Thyroid gland (tissue), 4 donors: ENCODE results near the gene TSSK6.

Experiments used
- POLR2A ChIP-seq, 2 donors: fragments of 450-650 bp; IDR thresholded peaks; one replicate each; pipeline ENCODE4 v1.6.1; 2017; ENCODE audit warnings: antibody characterized with exemption in 2 of 2, mild to moderate bottlenecking in 2 of 2, moderate library complexity in 1 of 2
- TF ChIP-seq, protein P1 (sequence below), 6 experiments: fragments of 200-600 bp in 3 of 6; fragments of 450-650 bp in 3 of 6; sonication (generic) in 3 of 6; IDR thresholded peaks; one replicate each; pipeline ENCODE4 v1.5.1; 2016 to 2019; ENCODE audit warnings: antibody characterized with exemption in 6 of 6, mild to moderate bottlenecking in 2 of 6, inconsistent platforms in 1 of 6, moderate library complexity in 1 of 6

- TF ChIP-seq, protein P1, sequence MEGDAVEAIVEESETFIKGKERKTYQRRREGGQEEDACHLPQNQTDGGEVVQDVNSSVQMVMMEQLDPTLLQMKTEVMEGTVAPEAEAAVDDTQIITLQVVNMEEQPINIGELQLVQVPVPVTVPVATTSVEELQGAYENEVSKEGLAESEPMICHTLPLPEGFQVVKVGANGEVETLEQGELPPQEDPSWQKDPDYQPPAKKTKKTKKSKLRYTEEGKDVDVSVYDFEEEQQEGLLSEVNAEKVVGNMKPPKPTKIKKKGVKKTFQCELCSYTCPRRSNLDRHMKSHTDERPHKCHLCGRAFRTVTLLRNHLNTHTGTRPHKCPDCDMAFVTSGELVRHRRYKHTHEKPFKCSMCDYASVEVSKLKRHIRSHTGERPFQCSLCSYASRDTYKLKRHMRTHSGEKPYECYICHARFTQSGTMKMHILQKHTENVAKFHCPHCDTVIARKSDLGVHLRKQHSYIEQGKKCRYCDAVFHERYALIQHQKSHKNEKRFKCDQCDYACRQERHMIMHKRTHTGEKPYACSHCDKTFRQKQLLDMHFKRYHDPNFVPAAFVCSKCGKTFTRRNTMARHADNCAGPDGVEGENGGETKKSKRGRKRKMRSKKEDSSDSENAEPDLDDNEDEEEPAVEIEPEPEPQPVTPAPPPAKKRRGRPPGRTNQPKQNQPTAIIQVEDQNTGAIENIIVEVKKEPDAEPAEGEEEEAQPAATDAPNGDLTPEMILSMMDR (IDR thresholded peaks at IDR 0.05): no peak
- no peak for TF ChIP-seq POLR2A (IDR thresholded peaks at IDR 0.05)
These were observed 40.2 kb downstream of the TSSK6 start for GRCh38 chr19:19475015-19475765.
